GM21526 (cell line): ENCODE measurements around the gene ASAP2.

ENCODE experiments used
- ATAC-seq: cut with Tn5 transposase; IDR thresholded peaks from one replicate; pipeline ENCODE4 v1.9.1; 2021; ENCODE audit warnings: moderate library complexity; ENCODE audit not compliant: unreplicated experiment, low FRiP score

ASAP2 gene

GRCh38 chr2:9366026-9366425, 159.4 kb downstream of the ASAP2 start:
- no peak for ATAC-seq

- no peak for ATAC-seq
Observed at GRCh38 chr2:9370746-9371145, 164.1 kb downstream of the ASAP2 start.

- ATAC-seq = no peak
Observed at GRCh38 chr2:9373047-9373446, 166.4 kb downstream of the ASAP2 start.

GRCh38 chr2:9373476-9373875, 166.9 kb downstream of the ASAP2 start:
- ATAC-seq = no peak

GRCh38 chr2:9374071-9374730, 167.6 kb downstream of the ASAP2 start:
- no peak for ATAC-seq

GRCh38 chr2:9375857-9376428, 169.3 kb downstream of the ASAP2 start:
- no peak for ATAC-seq

GRCh38 chr2:9377461-9378097, 171.0 kb downstream of the ASAP2 start:
- no peak for ATAC-seq

- ATAC-seq = no peak
Observed at GRCh38 chr2:9378433-9379390, 172.1 kb downstream of the ASAP2 start.

- no peak for ATAC-seq
Observed at GRCh38 chr2:9379391-9379755, 172.8 kb downstream of the ASAP2 start.

- ATAC-seq = no peak
Observed at GRCh38 chr2:9380702-9381628, 174.4 kb downstream of the ASAP2 start.

- ATAC-seq = no peak
Observed at GRCh38 chr2:9382604-9383235, 176.1 kb downstream of the ASAP2 start.

GRCh38 chr2:9384521-9384920, 177.9 kb downstream of the ASAP2 start:
- no peak for ATAC-seq

- no peak for ATAC-seq
Observed at GRCh38 chr2:9385841-9386240, 179.2 kb downstream of the ASAP2 start.

- no peak for ATAC-seq
Observed at GRCh38 chr2:9388199-9388681, 181.6 kb downstream of the ASAP2 start.

- no peak for ATAC-seq
Observed at GRCh38 chr2:9388950-9389911, 182.6 kb downstream of the ASAP2 start.

GRCh38 chr2:9390151-9390850, 183.7 kb downstream of the ASAP2 start:
- ATAC-seq = no peak

- no peak for ATAC-seq
Observed at GRCh38 chr2:9390991-9391390, 184.4 kb downstream of the ASAP2 start.
